Activated CD4-positive, alpha-beta T cell treated with anti-CD3 and anti-CD28 coated beads, Interleukin-2, amount 10 ng/mL, durations not matched to agents 7 days and 5 days (primary cell): ENCODE results near the gene CPS1. TPM values are rescaled to one million over a fixed set of nuclear protein-coding genes. Genes with fewer than 3 reads are reported as not detected.

Experiments used
- CTCF ChIA-PET: fragments of 350-600 bp; sonication (Branson Sonifier 250); formaldehyde crosslinking; loops from one replicate; lab custom pipeline; 2021; ENCODE audit warnings: antibody characterized with exemption; lab: Charles Lee
- POLR2A ChIA-PET: fragments of 350-600 bp; sonication (Branson Sonifier 250); formaldehyde crosslinking; loops from one replicate; lab custom pipeline; 2021; ENCODE audit warnings: antibody characterized with exemption; lab: Charles Lee
- DNase-seq: peaks from one replicate; pipeline ENCODE4 v3.0.0-alpha.2; 2020
- H3K27ac Mint-ChIP-seq: one replicate; pipeline ENCODE4 v1.8.0; 2021; ENCODE audit warnings: mild to moderate bottlenecking, moderate library complexity, mixed read lengths
- H3K27me3 Mint-ChIP-seq: one replicate; pipeline ENCODE4 v1.8.0; 2021; ENCODE audit warnings: mixed read lengths
- H3K36me3 Mint-ChIP-seq: one replicate; pipeline ENCODE4 v1.8.0; 2021; ENCODE audit warnings: low read depth, mixed read lengths
- H3K4me1 Mint-ChIP-seq: one replicate; pipeline ENCODE4 v1.8.0; 2021; ENCODE audit warnings: mixed read lengths
- H3K4me3 Mint-ChIP-seq: one replicate; pipeline ENCODE4 v1.8.0; 2021; ENCODE audit warnings: mild to moderate bottlenecking, moderate library complexity, mixed read lengths
- H3K9me3 Mint-ChIP-seq: one replicate; pipeline ENCODE4 v1.8.0; 2021; ENCODE audit warnings: mixed read lengths
- total RNA-seq, 2 experiments: library from RNA; stranded (reverse); gene quantifications; one replicate each; pipeline ENCODE4 v1.2.3, GENCODE V29; 2021

Gene CPS1
- total RNA-seq, 2 experiments from 2014 or later = 0.48 to 1.4 TPM

DNA sequence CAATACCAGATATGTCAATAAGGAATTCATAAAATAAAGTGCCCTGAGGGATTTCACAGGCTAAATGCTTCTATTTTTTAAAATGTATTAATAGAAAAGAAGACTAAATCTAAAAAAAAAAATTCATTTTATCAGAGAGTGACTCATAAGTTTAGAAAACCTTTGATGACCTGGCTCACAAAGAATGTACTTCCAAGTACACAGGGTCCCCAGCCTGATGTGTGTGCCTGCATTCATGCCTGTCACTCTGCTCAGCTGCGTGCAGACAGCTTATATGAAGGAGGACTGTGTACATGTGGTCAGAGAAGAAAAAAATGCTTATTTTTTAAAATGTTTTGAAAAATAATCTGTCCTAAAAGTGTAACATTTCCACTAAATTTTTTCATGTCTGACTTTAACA is 3.0 kb upstream of the CPS1 start:
- no peaks in the 10 kb centered on the region for H3K4me1 Mint-ChIP-seq
- H3K27me3 Mint-ChIP-seq = peaks cover 6% of the 10 kb centered on the region
- no peak overlapping the region for H3K27ac Mint-ChIP-seq
- ChIA-PET CTCF (no interaction called here), POLR2A (no interaction called here)
- no peak overlapping the region for H3K4me3 Mint-ChIP-seq
- H3K9me3 Mint-ChIP-seq = no peaks in the 10 kb centered on the region
- DNase-seq = no peak
- H3K36me3 Mint-ChIP-seq = no peaks in the 10 kb centered on the region

GRCh38 chr2:210555555-210555954 is 844 bp upstream of the CPS1 start:
- CTCF ChIA-PET = no interaction called here
- POLR2A ChIA-PET = no interaction called here

DNA sequence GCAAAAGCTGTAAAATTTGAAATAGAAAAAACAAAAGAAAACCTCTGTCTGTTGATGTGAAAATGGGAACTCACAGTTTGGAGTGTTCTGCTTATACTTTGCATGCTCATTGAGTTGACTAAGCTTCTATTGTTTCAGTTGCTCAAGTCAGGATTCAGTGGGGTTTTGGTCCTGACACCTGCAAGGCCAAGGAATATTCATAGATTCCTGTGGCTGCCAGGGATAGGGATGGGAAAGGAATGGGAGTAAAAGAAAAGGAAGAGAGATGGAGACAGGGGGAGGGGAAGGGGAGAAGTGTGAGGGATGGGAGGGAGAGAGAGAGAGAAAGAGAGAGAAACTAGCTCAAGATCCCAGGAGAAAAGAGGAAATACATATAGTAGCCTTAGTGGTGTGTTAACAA is 1.3 kb downstream of the CPS1 start:
- CTCF ChIA-PET = no interaction called here
- Mint-ChIP-seq H3K4me3 (no peak overlapping the region), H3K27me3 (no peaks in the 10 kb centered on the region), H3K9me3 (no peaks in the 10 kb centered on the region), H3K36me3 (no peaks in the 10 kb centered on the region), H3K27ac (no peak overlapping the region), H3K4me1 (no peaks in the 10 kb centered on the region)
- POLR2A ChIA-PET = no interaction called here
- DNase-seq = no peak

More at GRCh38 chr2:210555555-210555954, 844 bp upstream of the CPS1 start:
- no peak overlapping the region for H3K4me3 Mint-ChIP-seq
- H3K27me3 Mint-ChIP-seq = peaks cover 3% of the 10 kb centered on the region
- H3K36me3 Mint-ChIP-seq = no peaks in the 10 kb centered on the region
- no peak overlapping the region for H3K27ac Mint-ChIP-seq
- no peaks in the 10 kb centered on the region for H3K4me1 Mint-ChIP-seq
- no peaks in the 10 kb centered on the region for H3K9me3 Mint-ChIP-seq
- no peak for DNase-seq

DNA sequence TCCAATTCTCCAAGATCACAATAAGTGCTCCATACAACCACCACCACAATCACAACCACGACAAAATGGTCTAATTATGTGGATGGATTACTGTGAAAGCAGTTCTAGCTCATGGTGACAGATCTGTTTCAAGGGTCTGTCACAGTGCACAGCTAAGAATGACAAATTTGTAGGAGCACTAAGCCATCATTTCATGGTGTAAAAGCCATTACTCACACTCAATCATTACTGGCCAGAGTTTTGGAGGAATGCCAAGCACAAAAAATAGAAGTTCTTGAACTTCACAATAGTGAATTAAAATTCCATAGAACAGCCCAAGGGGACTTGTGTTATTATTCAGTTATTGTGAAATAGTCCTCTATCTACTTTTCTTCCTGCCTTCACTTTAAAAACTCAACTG is 2.3 kb downstream of the CPS1 start:
- POLR2A ChIA-PET = no interaction called here
- H3K27ac Mint-ChIP-seq = no peak overlapping the region

GRCh38 chr2:210559182-210559581 is 2.8 kb downstream of the CPS1 start:
- H3K9me3 Mint-ChIP-seq = no peaks in the 10 kb centered on the region

More for the DNA sequence above, 2.3 kb downstream of the CPS1 start:
- Mint-ChIP-seq H3K4me3 (no peak overlapping the region), H3K9me3 (no peaks in the 10 kb centered on the region), H3K4me1 (no peaks in the 10 kb centered on the region), H3K27me3 (no peaks in the 10 kb centered on the region), H3K36me3 (no peaks in the 10 kb centered on the region)
- CTCF ChIA-PET = no interaction called here
- no peak for DNase-seq

DNA sequence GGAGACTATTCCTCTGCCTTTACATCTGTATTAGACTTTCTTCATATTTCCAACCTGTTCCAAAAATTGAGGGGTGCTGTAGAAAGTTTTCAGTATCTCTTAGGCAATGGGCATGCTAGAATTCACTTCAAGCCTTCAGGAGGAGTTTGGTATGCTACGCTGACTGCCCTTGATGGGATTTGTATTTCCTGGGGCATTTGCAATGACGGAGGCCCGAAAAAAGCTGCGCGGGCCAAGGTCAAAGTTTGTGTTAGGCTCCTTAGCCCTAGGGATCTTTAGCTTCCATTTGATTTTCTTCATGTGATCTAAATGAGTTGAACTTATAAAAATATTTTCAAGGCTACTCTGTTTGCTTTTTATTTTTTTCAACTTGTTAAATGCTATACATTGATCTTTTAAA is 5.1 kb downstream of the CPS1 start:
- H3K9me3 Mint-ChIP-seq = no peaks in the 10 kb centered on the region
- H3K36me3 Mint-ChIP-seq = no peaks in the 10 kb centered on the region
- ChIA-PET POLR2A (no interaction called here), CTCF (no interaction called here)
- DNase-seq = no peak
- no peak overlapping the region for H3K27ac Mint-ChIP-seq
- H3K27me3 Mint-ChIP-seq = no peaks in the 10 kb centered on the region
- H3K4me3 Mint-ChIP-seq = no peak overlapping the region
- no peaks in the 10 kb centered on the region for H3K4me1 Mint-ChIP-seq

More at GRCh38 chr2:210559182-210559581, 2.8 kb downstream of the CPS1 start:
- Mint-ChIP-seq H3K4me1 (no peaks in the 10 kb centered on the region), H3K27ac (no peak overlapping the region), H3K4me3 (no peak overlapping the region), H3K36me3 (no peaks in the 10 kb centered on the region), H3K27me3 (no peaks in the 10 kb centered on the region)
- no peak for DNase-seq
- POLR2A ChIA-PET = no interaction called here
- CTCF ChIA-PET = no interaction called here

DNA sequence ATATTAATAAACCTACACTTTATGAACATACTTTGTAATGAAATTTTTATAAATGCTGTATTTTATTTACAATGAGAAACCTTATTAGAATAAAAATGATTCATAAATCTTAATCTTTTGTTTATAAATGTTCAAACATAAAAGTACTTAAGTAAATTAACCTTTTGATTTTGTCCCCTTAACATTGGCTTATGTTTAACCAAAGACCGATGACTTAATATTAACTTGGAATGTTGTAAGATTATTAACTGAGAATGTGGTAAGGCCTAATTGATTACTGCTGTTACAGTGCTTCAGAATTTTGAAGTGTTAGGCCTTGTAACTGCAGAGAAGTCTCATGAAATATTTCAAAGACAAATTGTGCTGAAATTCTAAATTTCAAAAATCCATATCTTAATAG is 5.7 kb downstream of the CPS1 start:
- H3K27me3 Mint-ChIP-seq = no peaks in the 10 kb centered on the region
- H3K4me3 Mint-ChIP-seq = no peak overlapping the region
- no peaks in the 10 kb centered on the region for H3K36me3 Mint-ChIP-seq
- ChIA-PET POLR2A (no interaction called here), CTCF (interaction anchor here (0.6 kb wide), 1 partner anchor 172 kb away, joined by 3 read pairs; no protein-coding TSS in a partner anchor)
- no peaks in the 10 kb centered on the region for H3K4me1 Mint-ChIP-seq
- H3K27ac Mint-ChIP-seq = no peak overlapping the region
- H3K9me3 Mint-ChIP-seq = no peaks in the 10 kb centered on the region
- no peak for DNase-seq

- H3K36me3 Mint-ChIP-seq = no peaks in the 10 kb centered on the region
- no peaks in the 10 kb centered on the region for H3K9me3 Mint-ChIP-seq
- ChIA-PET POLR2A (no interaction called here), CTCF (interaction anchor here (0.6 kb wide), 1 partner anchor 171 kb away, joined by 3 read pairs; no protein-coding TSS in a partner anchor)
- H3K27me3 Mint-ChIP-seq = no peaks in the 10 kb centered on the region
- H3K4me3 Mint-ChIP-seq = no peak overlapping the region
- H3K27ac Mint-ChIP-seq = no peak overlapping the region
- DNase-seq = no peak
- H3K4me1 Mint-ChIP-seq = no peaks in the 10 kb centered on the region
These were observed 6.2 kb downstream of the CPS1 start for GRCh38 chr2:210562502-210563080.

GRCh38 chr2:210567279-210567678 is 10.9 kb downstream of the CPS1 start:
- Mint-ChIP-seq H3K27ac (no peak overlapping the region), H3K27me3 (no peaks in the 10 kb centered on the region), H3K4me1 (no peaks in the 10 kb centered on the region), H3K4me3 (no peak overlapping the region), H3K36me3 (no peaks in the 10 kb centered on the region), H3K9me3 (no peaks in the 10 kb centered on the region)
- CTCF ChIA-PET = no interaction called here
- POLR2A ChIA-PET = no interaction called here
- no peak for DNase-seq

GRCh38 chr2:210568108-210568507 is 11.7 kb downstream of the CPS1 start:
- Mint-ChIP-seq H3K27ac (no peak overlapping the region), H3K4me3 (no peak overlapping the region), H3K9me3 (no peaks in the 10 kb centered on the region), H3K4me1 (no peaks in the 10 kb centered on the region), H3K27me3 (no peaks in the 10 kb centered on the region), H3K36me3 (no peaks in the 10 kb centered on the region)
- CTCF ChIA-PET = no interaction called here
- no peak for DNase-seq
- POLR2A ChIA-PET = no interaction called here

DNA sequence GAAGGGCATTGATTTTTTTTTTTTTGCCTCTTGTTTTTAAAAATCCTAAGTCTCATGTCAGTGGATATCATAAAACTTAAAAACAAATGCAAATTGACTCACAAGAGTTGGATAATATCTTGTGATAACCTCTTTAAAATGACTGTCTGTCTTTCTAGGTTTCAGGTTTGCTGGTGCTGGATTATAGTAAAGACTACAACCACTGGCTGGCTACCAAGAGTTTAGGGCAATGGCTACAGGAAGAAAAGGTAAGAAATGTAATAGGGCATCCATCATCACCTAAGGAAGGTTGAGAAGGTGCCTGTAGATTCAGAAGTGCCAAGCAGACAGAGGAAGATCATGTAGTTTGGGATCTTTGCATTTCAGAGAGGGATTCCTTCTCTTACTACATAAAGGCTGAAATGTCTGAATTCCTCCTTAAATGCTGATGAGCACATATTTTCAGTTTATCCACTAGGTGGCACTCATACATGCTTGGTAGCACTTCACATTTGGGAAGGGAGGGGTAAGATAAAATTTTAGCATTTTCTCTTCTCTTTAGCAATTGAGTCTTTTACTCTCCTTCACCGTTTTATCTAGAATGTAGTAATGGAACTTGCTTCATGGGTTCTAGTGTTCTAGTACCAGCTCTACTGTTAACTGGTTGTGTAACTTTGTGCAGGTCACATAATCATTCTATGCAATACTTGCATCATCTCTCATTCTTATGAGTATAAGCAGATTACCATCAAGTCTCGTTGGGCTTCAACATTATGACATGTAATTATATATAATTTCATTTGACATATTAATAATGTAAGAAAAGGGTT is 21.1 kb downstream of the CPS1 start:
- H3K4me1 Mint-ChIP-seq = no peaks in the 10 kb centered on the region
- no peak overlapping the region for H3K4me3 Mint-ChIP-seq
- DNase-seq = peak; percentile 8
- H3K9me3 Mint-ChIP-seq = no peaks in the 10 kb centered on the region
- H3K27me3 Mint-ChIP-seq = no peaks in the 10 kb centered on the region
- POLR2A ChIA-PET = no interaction called here
- H3K36me3 Mint-ChIP-seq = no peaks in the 10 kb centered on the region
- CTCF ChIA-PET = interaction anchor here (0.7 kb wide), 1 partner anchor 97 kb away, joined by 3 read pairs; no protein-coding TSS in a partner anchor
- no peak overlapping the region for H3K27ac Mint-ChIP-seq

- no peaks in the 10 kb centered on the region for H3K9me3 Mint-ChIP-seq
- H3K4me3 Mint-ChIP-seq = no peak overlapping the region
- POLR2A ChIA-PET = no interaction called here
- DNase-seq = no peak
- CTCF ChIA-PET = no interaction called here
- H3K27ac Mint-ChIP-seq = no peak overlapping the region
- no peaks in the 10 kb centered on the region for H3K36me3 Mint-ChIP-seq
- no peaks in the 10 kb centered on the region for H3K27me3 Mint-ChIP-seq
- H3K4me1 Mint-ChIP-seq = no peaks in the 10 kb centered on the region
These were observed 28.4 kb downstream of the CPS1 start for GRCh38 chr2:210584834-210585233.

DNA sequence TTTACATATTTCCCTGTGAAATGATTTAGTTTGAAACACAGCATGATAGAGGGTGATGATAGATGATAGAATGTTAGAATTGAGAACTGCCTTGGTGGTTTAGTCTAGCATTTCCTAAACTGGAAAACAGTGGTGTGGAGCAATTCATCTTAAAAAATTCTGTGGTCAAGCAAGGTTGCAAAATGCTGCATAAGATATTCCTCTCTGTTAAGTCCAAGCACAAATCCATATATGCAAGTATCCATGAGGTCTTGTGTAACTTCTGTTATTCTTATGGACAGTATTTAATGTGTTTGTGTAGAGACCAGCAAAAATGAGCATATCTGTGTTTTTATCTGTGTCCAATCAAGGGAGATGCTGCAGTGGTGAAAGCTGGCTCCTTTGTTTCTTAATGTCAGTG is 30.0 kb downstream of the CPS1 start:
- Mint-ChIP-seq H3K36me3 (no peaks in the 10 kb centered on the region), H3K9me3 (no peaks in the 10 kb centered on the region), H3K27ac (no peak overlapping the region), H3K4me1 (no peaks in the 10 kb centered on the region), H3K4me3 (no peak overlapping the region), H3K27me3 (no peaks in the 10 kb centered on the region)
- ChIA-PET POLR2A (no interaction called here), CTCF (no interaction called here)
- no peak for DNase-seq
